ENCODE measurements around the gene PARD3. TPM values are rescaled to one million over a fixed set of nuclear protein-coding genes. Genes with fewer than 3 reads are reported as not detected.

The PARD3 gene
- total and polyA plus RNA-seq, 10 of the 15 experiments (the other 5 are each of a cell fraction or from before 2014, with no cell fraction given): 2.6 to 43.1 (median 13.9) TPM

GRCh38 chr10:34244756-34245484, 570.2 kb downstream of the PARD3 start:
- Histone ChIP-seq H3K79me2 (ENCODE audit: control insufficient read depth, insufficient read depth, low read length) (no peaks in the 10 kb centered on the region), H3K4me1 (ENCODE audit: control insufficient read depth, insufficient read depth, low read length) (no peaks in the 10 kb centered on the region)
- SMC1A ChIA-PET (ENCODE audit: uncharacterized antibody, unreplicated experiment): no interaction called here

GRCh38 chr10:34241226-34242000, 573.7 kb downstream of the PARD3 start:
- Histone ChIP-seq H3K4me3 (no peak overlapping the region), H4K20me1 (ENCODE audit: control insufficient read depth, insufficient read depth) (no peaks in the 10 kb centered on the region), H2AFZ (ENCODE audit: control insufficient read depth, low read depth, low read length) (no peak overlapping the region), H3K9me3 (replicated peaks; ENCODE audit: control insufficient read depth, insufficient read depth, low read length) (no peaks in the 10 kb centered on the region), H3K36me3 (ENCODE audit: control insufficient read depth in 2 of 2, insufficient read depth in 2 of 2, low read length in 1 of 2) (no peaks in the 10 kb centered on the region), H3K79me2 (ENCODE audit: control insufficient read depth, insufficient read depth, low read length) (no peaks in the 10 kb centered on the region), H3K27me3 (replicated peaks in 1 of 2; ENCODE audit: control insufficient read depth in 2 of 2, insufficient read depth in 2 of 2, low read length in 1 of 2) (no peaks in the 10 kb centered on the region), H3K4me2 (ENCODE audit: control insufficient read depth, insufficient read depth) (no peak overlapping the region), H3K9ac (ENCODE audit: control insufficient read depth, insufficient read depth, low read length) (no peak overlapping the region), H3K4me1 (ENCODE audit: control insufficient read depth, insufficient read depth, low read length) (no peaks in the 10 kb centered on the region), H3K27ac (ENCODE audit: control insufficient read depth, insufficient read depth) (no peak overlapping the region)
- intact Hi-C loops (cut with micrococcal nuclease; ENCODE audit: unreplicated experiment): no loop called here
- FAIRE-seq: no peak
- WGBS (ENCODE audit: insufficient coverage, insufficient replicate concordance, low lambda C conversion rate, missing lambda C conversion rate): 34% methylated on average over 10 of the region's 10 CpGs
- SMC1A ChIA-PET (ENCODE audit: uncharacterized antibody, unreplicated experiment): interaction anchor here (0.6 to 1.1 kb wide), 6 partner anchors 9 to 103 kb away, joined by 3 read pairs; no protein-coding TSS in a partner anchor
- ATAC-seq: no peak; the same call in 2 of the 3 replicates
- RAD21 ChIA-PET (ENCODE audit: unreplicated experiment): interaction anchor here (0.7 kb wide), 1 partner anchor 907 kb away, joined by 4 read pairs; the partner anchor contains the start of gene NRP1
- DNase-seq (ENCODE audit: low read depth, low spot score): no peak
- no TSS peak for BruUV-seq (replicated peaks)
- CTCF ChIA-PET: interaction anchor here (0.7 to 2.7 kb wide), 4 partner anchors 9 to 913 kb away, joined by 3 to 13 read pairs (median 3); no protein-coding TSS in a partner anchor
- POLR2A ChIA-PET: interaction anchor here (0.7 kb wide), 1 partner anchor 21 kb away, joined by 3 read pairs; no protein-coding TSS in a partner anchor
- in situ Hi-C loops (cut with MboI): no loop called here
- TF ChIP-seq NFYB (IDR thresholded peaks at IDR 0.05; ENCODE audit: insufficient read depth, low read depth, low read length) (no peak), BACH1 (IDR thresholded peaks at IDR 0.05; ENCODE audit: borderline replicate concordance) (no peak), BCLAF1 (IDR thresholded peaks at IDR 0.05) (no peak), SIN3A (IDR thresholded peaks at IDR 0.05; ENCODE audit: low read depth, low read length) (no peak), TCF3 (IDR thresholded peaks at IDR 0.05; ENCODE audit: borderline replicate concordance, insufficient read depth, low read depth, low read length) (no peak), NFIC (IDR thresholded peaks at IDR 0.05; ENCODE audit: low read depth, low read length) (no peak)

More at GRCh38 chr10:34244756-34245484, 570.2 kb downstream of the PARD3 start:
- CTCF ChIA-PET: interaction anchor here (0.7 kb wide), 1 partner anchor 12 kb away, joined by 4 read pairs; no protein-coding TSS in a partner anchor
- 61% methylated on average over 9 of the region's 9 CpGs for WGBS (ENCODE audit: insufficient coverage, insufficient replicate concordance, low lambda C conversion rate, missing lambda C conversion rate)
- Histone ChIP-seq H2AFZ (ENCODE audit: control insufficient read depth, low read depth, low read length) (no peak overlapping the region), H3K9me3 (replicated peaks; ENCODE audit: control insufficient read depth, insufficient read depth, low read length) (no peaks in the 10 kb centered on the region), H3K36me3 (ENCODE audit: control insufficient read depth in 2 of 2, insufficient read depth in 2 of 2, low read length in 1 of 2) (no peaks in the 10 kb centered on the region), H3K27ac (ENCODE audit: control insufficient read depth, insufficient read depth) (no peak overlapping the region), H3K27me3 (replicated peaks in 1 of 2; ENCODE audit: control insufficient read depth in 2 of 2, insufficient read depth in 2 of 2, low read length in 1 of 2) (no peaks in the 10 kb centered on the region), H3K9ac (ENCODE audit: control insufficient read depth, insufficient read depth, low read length) (no peak overlapping the region), H3K4me2 (ENCODE audit: control insufficient read depth, insufficient read depth) (no peak overlapping the region), H4K20me1 (ENCODE audit: control insufficient read depth, insufficient read depth) (no peaks in the 10 kb centered on the region), H3K4me3 (no peak overlapping the region)
- in situ Hi-C loops (cut with MboI) (no loop called here), intact Hi-C loops (cut with micrococcal nuclease; ENCODE audit: unreplicated experiment) (no loop called here)
- RAD21 ChIA-PET (ENCODE audit: unreplicated experiment): no interaction called here
- TF ChIP-seq NR2C2 (IDR thresholded peaks at IDR 0.05; ENCODE audit: borderline replicate concordance, control insufficient read depth, insufficient read length, low read depth): no peak
- no peak for TF ChIP-seq SIX5 (IDR thresholded peaks at IDR 0.05; ENCODE audit: low read depth, low read length, severe bottlenecking)
- TF ChIP-seq DPF2 (IDR thresholded peaks at IDR 0.05): no peak
- no peak for TF ChIP-seq ZSCAN29 (IDR thresholded peaks at IDR 0.05)
- no peak for TF ChIP-seq TBL1XR1 (IDR thresholded peaks at IDR 0.05; ENCODE audit: low read depth, low read length)
- no peak for TF ChIP-seq BRCA1 (IDR thresholded peaks at IDR 0.05; ENCODE audit: low read depth, low read length)
- TF ChIP-seq MYB (IDR thresholded peaks at IDR 0.05; ENCODE audit: borderline replicate concordance, low read depth, low read length): no peak
- BruUV-seq (replicated peaks): no TSS peak
- no peak for FAIRE-seq
- DNase-seq (ENCODE audit: low read depth, low spot score): no peak
- no peak for ATAC-seq
- POLR2A ChIA-PET: no interaction called here

Measured in GM12878 (cell line).